PC-3 (cell line): Measurements from ENCODE around the gene CCDC178. TPM values are rescaled to one million over a fixed set of nuclear protein-coding genes. Genes with fewer than 3 reads are reported as not detected.
"Not testable (repeated sequence)": the region's sequence is repeated elsewhere in the genome, so short reads cannot be mapped to it uniquely, and the experiment has no call there.

Experiments used
- ATAC-seq: fragments of 200-7000 bp; cut with Tn5 transposase; 2 replicates; pipeline ENCODE4 v1.9.1; 2020; ENCODE audit warnings: mild to moderate bottlenecking, moderate library complexity
- BruUV-seq: library from RNA; stranded (reverse); fragments of 400-500 nt; replicated peaks from 2 replicates; lab custom pipeline; 2021; lab: Mats Ljungman, UMichigan
- CTCF ChIA-PET: fragments of 300-600 bp; sonication (Branson Sonifier 250); formaldehyde crosslinking; loops from one replicate; lab custom pipeline; 2022; ENCODE audit warnings: antibody characterized with exemption; lab: Charles Lee
- POLR2A ChIA-PET: fragments of 300-600 bp; sonication (Branson Sonifier 250); formaldehyde crosslinking; loops from one replicate; lab custom pipeline; 2022; ENCODE audit warnings: antibody characterized with exemption; ENCODE audit not compliant: unreplicated experiment; lab: Charles Lee
- DNase-seq: peaks from one replicate; pipeline ENCODE4 v3.0.0-alpha.2; 2015
- H2AFZ ChIP-seq: fragments of 300-600 bp; sonication (generic); 2 replicates; pipeline ENCODE4 v1.6.0; 2016; ENCODE audit warnings: antibody characterized with exemption, low read length
- H3F3A ChIP-seq: fragments of 300-600 bp; sonication (generic); one replicate; pipeline ENCODE4 v1.6.0; 2017; ENCODE audit warnings: antibody characterized with exemption, low read length, control low read depth, mild to moderate bottlenecking; ENCODE audit not compliant: unreplicated experiment
- H3K27ac ChIP-seq: fragments of 300-600 bp; sonication (generic); 2 replicates; pipeline ENCODE4 v1.5.1; 2016; ENCODE audit warnings: mild to moderate bottlenecking, low read length
- H3K27me3 ChIP-seq: fragments of 300-600 bp; sonication (generic); 2 replicates; pipeline ENCODE4 v1.6.1; 2016; ENCODE audit warnings: low read length, mixed read lengths
- H3K36me3 ChIP-seq: fragments of 300-600 bp; sonication (generic); 2 replicates; pipeline ENCODE4 v1.6.1; 2016; ENCODE audit warnings: low read depth, mixed run types, low read length, mixed read lengths
- H3K4me1 ChIP-seq: fragments of 300-600 bp; sonication (generic); 2 replicates; pipeline ENCODE4 v1.5.1; 2016; ENCODE audit warnings: low read length; ENCODE audit not compliant: insufficient read depth
- H3K4me2 ChIP-seq: fragments of 300-600 bp; sonication (generic); 2 replicates; pipeline ENCODE4 v1.6.0; 2016; ENCODE audit warnings: low read length
- H3K4me3 ChIP-seq: fragments of 300-600 bp; sonication (generic); 2 replicates; pipeline ENCODE4 v1.5.1; 2016; ENCODE audit warnings: mild to moderate bottlenecking, low read length, mixed read lengths
- H3K79me2 ChIP-seq: fragments of 300-600 bp; sonication (generic); 2 replicates; pipeline ENCODE4 v1.6.1; 2017; ENCODE audit warnings: low read length, mixed read lengths
- H3K9ac ChIP-seq: fragments of 300-600 bp; sonication (generic); 2 replicates; pipeline ENCODE4 v1.6.0; 2016; ENCODE audit warnings: mild to moderate bottlenecking, low read length
- H3K9me2 ChIP-seq: fragments of 300-600 bp; sonication (generic); replicated peaks from 2 replicates; pipeline ENCODE4 v1.6.1; 2016; ENCODE audit warnings: mixed run types, low read length, mixed read lengths
- H3K9me3 ChIP-seq: fragments of 300-600 bp; sonication (generic); 2 replicates; pipeline ENCODE4 v1.6.1; 2016; ENCODE audit warnings: low read length, mixed read lengths
- H4K20me1 ChIP-seq: fragments of 300-600 bp; sonication (generic); 2 replicates; pipeline ENCODE4 v1.6.1; 2016; ENCODE audit warnings: low read length, mixed read lengths
- EZH2 ChIP-seq: fragments of 300-600 bp; sonication (generic); IDR thresholded peaks from one replicate; pipeline ENCODE4 v1.6.1; 2017; ENCODE audit warnings: antibody characterized with exemption, mild to moderate bottlenecking, low read length; ENCODE audit not compliant: unreplicated experiment
- EZH2phosphoT487 ChIP-seq: fragments of 300-600 bp; sonication (generic); IDR thresholded peaks from 2 replicates; pipeline ENCODE4 v1.6.1; 2018; ENCODE audit warnings: mild to moderate bottlenecking, antibody characterized with exemption, low read length, borderline replicate concordance
- intact Hi-C: fragments of 100-400 bp; cut with micrococcal nuclease; formaldehyde crosslinking; loops from 2 replicates; pipeline ENCODE4 v1.9.0; 2023
- total RNA-seq: library from RNA; depleted of rRNA; stranded (reverse); fragments of >200 nt; gene quantifications from 2 replicates; pipeline ENCODE4 v1.2.3, GENCODE V29; 2014
- TF ChIP-seq, protein P1 (sequence below): fragments of 300-600 bp; sonication (generic); conservative IDR thresholded peaks from 2 replicates; pipeline ENCODE4 v1.5.1; 2017; ENCODE audit warnings: antibody characterized with exemption, low read depth, mild to moderate bottlenecking, low read length

CCDC178 gene
- total RNA-seq, 1 experiment from 2014 or later: not detected

DNA sequence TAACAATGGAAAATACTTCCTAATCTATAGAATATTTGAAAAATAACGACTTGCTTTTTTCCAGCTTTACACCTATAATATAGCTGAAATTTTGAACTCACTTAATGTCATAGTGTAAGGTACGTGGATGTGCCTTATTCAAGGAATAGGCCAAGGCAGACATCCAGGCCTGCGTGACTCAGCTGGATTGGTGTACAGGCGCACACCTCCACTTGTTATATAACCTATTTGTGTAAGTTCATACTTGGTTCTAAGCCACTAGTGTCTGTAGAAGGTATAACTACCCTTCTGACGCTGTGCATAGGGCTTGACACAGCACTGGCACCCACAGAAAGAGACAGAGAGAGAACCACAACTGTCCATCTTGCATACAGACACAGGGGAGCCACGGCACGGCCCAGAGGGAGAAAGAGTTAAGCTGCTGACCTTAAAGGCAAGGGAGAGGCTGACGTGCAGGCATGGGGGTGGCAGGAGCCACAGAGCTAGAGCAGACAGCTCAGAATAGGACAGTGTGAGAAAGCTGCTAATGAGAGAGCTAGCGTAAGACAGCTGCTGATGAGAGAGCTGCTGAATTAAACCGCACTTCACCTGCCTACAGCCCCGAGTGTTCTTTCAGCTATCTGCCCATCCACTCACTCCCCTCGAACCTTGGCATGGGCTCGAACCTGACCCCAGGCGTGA, 16.1 kb downstream of the CCDC178 start:
- H3K4me3 ChIP-seq: no peak overlapping the region
- no peak overlapping the region for H3K9ac ChIP-seq
- TF ChIP-seq, protein P1, sequence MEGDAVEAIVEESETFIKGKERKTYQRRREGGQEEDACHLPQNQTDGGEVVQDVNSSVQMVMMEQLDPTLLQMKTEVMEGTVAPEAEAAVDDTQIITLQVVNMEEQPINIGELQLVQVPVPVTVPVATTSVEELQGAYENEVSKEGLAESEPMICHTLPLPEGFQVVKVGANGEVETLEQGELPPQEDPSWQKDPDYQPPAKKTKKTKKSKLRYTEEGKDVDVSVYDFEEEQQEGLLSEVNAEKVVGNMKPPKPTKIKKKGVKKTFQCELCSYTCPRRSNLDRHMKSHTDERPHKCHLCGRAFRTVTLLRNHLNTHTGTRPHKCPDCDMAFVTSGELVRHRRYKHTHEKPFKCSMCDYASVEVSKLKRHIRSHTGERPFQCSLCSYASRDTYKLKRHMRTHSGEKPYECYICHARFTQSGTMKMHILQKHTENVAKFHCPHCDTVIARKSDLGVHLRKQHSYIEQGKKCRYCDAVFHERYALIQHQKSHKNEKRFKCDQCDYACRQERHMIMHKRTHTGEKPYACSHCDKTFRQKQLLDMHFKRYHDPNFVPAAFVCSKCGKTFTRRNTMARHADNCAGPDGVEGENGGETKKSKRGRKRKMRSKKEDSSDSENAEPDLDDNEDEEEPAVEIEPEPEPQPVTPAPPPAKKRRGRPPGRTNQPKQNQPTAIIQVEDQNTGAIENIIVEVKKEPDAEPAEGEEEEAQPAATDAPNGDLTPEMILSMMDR: no peak
- TF ChIP-seq EZH2 (no peak), EZH2phosphoT487 (no peak)
- H3K9me3 ChIP-seq: no peaks in the 10 kb centered on the region
- BruUV-seq: no TSS peak
- H3K4me2 ChIP-seq: no peak overlapping the region
- ChIA-PET POLR2A (no interaction called here), CTCF (no interaction called here)
- no peaks in the 10 kb centered on the region for H3K4me1 ChIP-seq
- H3K9me2 ChIP-seq: no peaks in the 10 kb centered on the region
- H3F3A ChIP-seq: no peaks in the 10 kb centered on the region
- no peaks in the 10 kb centered on the region for H3K79me2 ChIP-seq
- no peaks in the 10 kb centered on the region for H3K36me3 ChIP-seq
- H3K27ac ChIP-seq: no peak overlapping the region
- ATAC-seq (no peak), DNase-seq (no peak)
- H4K20me1 ChIP-seq: no peaks in the 10 kb centered on the region
- intact Hi-C loops: no loop called here
- H2AFZ ChIP-seq: no peak overlapping the region
- H3K27me3 ChIP-seq: no peaks in the 10 kb centered on the region

DNA sequence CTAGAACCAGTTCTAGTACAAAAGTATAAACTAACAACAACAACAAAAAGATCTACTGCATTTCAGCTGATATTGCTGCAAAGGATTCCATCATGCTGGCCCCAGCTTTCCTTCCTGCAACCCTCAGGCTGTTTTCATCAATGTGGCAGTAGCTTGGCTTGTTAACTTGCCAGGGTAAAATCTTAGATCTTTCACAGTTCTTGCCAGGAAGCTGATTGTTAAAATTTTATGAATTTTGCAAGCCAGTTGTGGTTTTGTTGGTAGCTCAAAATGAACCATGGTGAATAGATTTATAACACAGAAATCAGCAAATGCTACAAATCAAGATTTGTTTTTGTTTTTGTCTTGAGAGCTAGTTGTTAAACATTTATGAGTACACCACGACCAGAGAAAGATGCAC, 19.3 kb downstream of the CCDC178 start:
- no peaks in the 10 kb centered on the region for H3K9me3 ChIP-seq
- DNase-seq (no peak), ATAC-seq (no peak)
- H3K9me2 ChIP-seq: no peaks in the 10 kb centered on the region
- intact Hi-C loops: no loop called here
- ChIA-PET POLR2A (interaction anchor here (0.5 kb wide), 1 partner anchor 495 kb away, joined by 4 read pairs; no protein-coding TSS in a partner anchor), CTCF (no interaction called here)
- no peak overlapping the region for H3K4me3 ChIP-seq
- no peaks in the 10 kb centered on the region for H3K36me3 ChIP-seq
- H3K4me1 ChIP-seq: no peaks in the 10 kb centered on the region
- H3K9ac ChIP-seq: no peak overlapping the region
- no peak overlapping the region for H3K27ac ChIP-seq
- no peak overlapping the region for H2AFZ ChIP-seq
- H3F3A ChIP-seq: no peaks in the 10 kb centered on the region
- no peak overlapping the region for H3K4me2 ChIP-seq
- H3K79me2 ChIP-seq: no peaks in the 10 kb centered on the region
- no peaks in the 10 kb centered on the region for H3K27me3 ChIP-seq
- TF ChIP-seq EZH2 (no peak), EZH2phosphoT487 (no peak)
- TF ChIP-seq, protein P1: no peak
- BruUV-seq: no TSS peak
- no peaks in the 10 kb centered on the region for H4K20me1 ChIP-seq

DNA sequence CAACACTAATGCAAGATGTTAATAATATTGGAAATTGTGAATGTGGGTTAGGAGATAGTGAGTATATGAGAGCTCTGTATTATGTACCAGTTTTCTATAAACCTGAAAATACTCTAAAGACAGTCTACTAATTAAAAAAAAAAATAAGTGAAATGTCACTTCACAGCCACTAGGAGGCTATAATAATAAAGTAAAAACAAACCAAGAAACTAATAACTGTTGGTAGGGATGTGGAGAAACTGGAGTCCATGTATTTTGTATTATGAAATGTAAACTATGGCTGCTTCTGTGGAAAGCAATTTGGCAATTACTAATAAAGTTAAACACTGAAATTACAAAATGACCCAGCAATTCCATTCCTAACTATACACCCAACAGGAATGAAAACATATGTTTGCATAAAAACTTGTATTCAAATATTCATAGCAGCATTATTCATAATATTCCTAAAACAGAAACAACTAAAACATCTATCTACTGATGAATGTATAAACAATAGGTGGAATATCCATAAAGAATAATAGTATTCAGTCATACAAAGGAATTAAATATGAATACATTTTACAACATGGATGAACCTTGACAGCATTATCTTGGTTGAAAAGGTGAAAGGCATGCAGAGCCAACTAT, 36.2 kb downstream of the CCDC178 start:
- TF ChIP-seq, protein P1: peak; percentile 44; the same call in 1 of the 2 replicates
- TF ChIP-seq EZH2: no peak
- no peak for TF ChIP-seq EZH2phosphoT487
- H3K79me2 ChIP-seq: no peaks in the 10 kb centered on the region
- BruUV-seq: no TSS peak
- DNase-seq: no peak
- ATAC-seq: no peak
- H3K36me3 ChIP-seq: no peaks in the 10 kb centered on the region
- no peak overlapping the region for H2AFZ ChIP-seq
- no peaks in the 10 kb centered on the region for H3K4me1 ChIP-seq
- POLR2A ChIA-PET: no interaction called here
- no peaks in the 10 kb centered on the region for H3K9me3 ChIP-seq
- H3K27me3 ChIP-seq: no peaks in the 10 kb centered on the region
- H4K20me1 ChIP-seq: no peaks in the 10 kb centered on the region
- H3F3A ChIP-seq: no peaks in the 10 kb centered on the region
- no peak overlapping the region for H3K4me2 ChIP-seq
- H3K4me3 ChIP-seq: no peak overlapping the region
- H3K9ac ChIP-seq: no peak overlapping the region
- intact Hi-C loops: loop anchor here (1.0 to 10.0 kb wide), 2 partner anchors 91 to 170 kb away; no protein-coding TSS in a partner anchor
- no peaks in the 10 kb centered on the region for H3K9me2 ChIP-seq
- H3K27ac ChIP-seq: no peak overlapping the region
- CTCF ChIA-PET: no interaction called here

DNA sequence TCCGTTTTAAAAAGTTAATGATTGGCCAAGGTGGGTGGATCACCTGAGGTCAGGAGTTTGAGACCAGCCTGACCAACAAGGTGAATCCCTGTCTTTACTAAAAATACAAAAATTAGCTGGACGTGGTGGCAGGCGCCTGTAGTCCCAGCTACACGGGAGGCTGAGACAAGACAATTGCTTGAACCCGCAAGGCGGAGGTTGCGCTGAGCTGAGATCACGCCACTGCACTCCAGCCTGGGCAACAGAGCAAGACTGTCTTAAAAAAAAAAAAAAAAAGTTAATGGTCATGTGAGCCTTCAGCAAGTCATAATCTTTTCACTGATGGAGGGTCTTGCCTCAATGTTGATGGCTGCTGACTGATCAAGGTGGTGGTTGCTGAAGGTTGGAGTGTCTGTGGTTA, 41.6 kb downstream of the CCDC178 start:
- H3K79me2 ChIP-seq, H3K27ac ChIP-seq, H3K9me3 ChIP-seq, H3K27me3 ChIP-seq, H3F3A ChIP-seq, DNase-seq, H2AFZ ChIP-seq, BruUV-seq, ATAC-seq, H3K4me2 ChIP-seq, H4K20me1 ChIP-seq, H3K9ac ChIP-seq, intact Hi-C loops, H3K36me3 ChIP-seq, H3K9me2 ChIP-seq, H3K4me1 ChIP-seq, H3K4me3 ChIP-seq, POLR2A ChIA-PET, CTCF ChIA-PET: not testable (repeated sequence)
